NCI-H2029 (cell line): ENCODE results near the gene ISY1.
A peak's percentile ranks its signal among the peaks of the same experiment; 100 is the strongest.
"Not testable (repeated sequence)": the region's sequence is repeated elsewhere in the genome, so short reads cannot be mapped to it uniquely, and the experiment has no call there.

Experiments used
- DNase-seq: peaks from one replicate; lab custom pipeline; 2025; lab: John Stamatoyannopoulos, UW

The ISY1 gene

GRCh38 chr3:129166579-129167332 lies 5.9 kb upstream of the ISY1 start:
- DNase-seq = no peak

- DNase-seq = not testable (repeated sequence)
These were observed 4.7 kb upstream of the ISY1 start for GRCh38 chr3:129165594-129165993.

- DNase-seq = no peak
These were observed 3.6 kb upstream of the ISY1 start for GRCh38 chr3:129164500-129164899.

DNA sequence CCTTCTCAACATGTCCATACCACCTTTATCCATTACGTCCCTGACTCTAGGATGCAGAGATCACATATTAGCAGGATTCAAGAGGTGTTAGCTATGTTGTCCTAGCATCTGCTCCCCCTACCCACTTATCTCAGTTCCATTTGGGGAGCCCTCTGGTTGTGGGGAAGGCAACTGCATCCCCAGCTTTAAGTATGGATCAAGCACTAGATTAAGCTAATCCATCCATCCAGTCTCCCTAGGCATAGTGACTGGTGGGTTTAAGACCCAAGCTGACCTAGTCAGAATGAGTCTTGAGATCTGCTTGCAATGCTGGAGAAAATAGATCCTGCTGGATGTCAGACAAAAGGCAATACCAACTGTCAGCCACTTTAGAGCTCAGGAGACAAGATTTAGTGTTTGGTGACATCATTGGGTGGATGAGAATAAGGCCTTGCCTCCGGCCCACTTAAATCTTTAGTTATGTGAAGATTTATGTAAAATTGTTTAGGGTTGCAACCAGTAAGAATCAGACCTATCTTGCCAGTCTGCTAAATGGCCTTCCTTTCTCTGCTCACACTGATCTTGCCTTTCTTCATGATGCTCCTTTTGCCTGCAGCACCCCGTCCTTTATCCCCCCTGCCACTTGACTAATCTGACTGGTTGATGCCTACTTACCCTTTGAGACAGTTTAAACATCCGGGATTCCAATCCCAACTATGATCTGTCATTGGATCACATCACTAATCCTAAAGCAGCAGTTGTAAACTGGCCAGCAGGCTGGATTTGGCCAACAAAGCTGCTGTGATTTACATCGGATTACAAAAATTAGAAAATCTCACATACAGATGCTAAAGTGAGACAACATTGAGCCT lies 2.1 kb upstream of the ISY1 start:
- DNase-seq = no peak

GRCh38 chr3:129161860-129162271 lies 1.0 kb upstream of the ISY1 start:
- DNase-seq = no peak

DNA sequence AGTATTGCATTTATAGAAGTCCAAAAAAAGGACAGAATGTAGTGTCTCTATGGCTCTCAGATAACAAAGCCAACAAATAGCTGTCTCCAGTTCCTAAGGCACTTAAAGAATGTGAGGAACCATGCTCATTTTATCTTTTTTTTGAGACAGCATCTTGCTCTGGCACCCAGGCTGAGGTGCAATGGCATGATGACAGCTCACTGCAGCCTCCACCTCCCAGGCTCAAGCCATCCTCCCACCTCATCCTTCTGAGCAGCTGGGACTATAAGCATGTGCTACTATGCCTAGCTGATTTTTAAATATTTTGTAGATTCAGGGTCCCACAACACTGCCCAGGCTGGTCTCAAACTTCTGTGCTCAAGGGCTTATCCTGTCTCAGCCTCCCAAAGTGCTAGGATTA lies 16.1 kb downstream of the ISY1 start:
- DNase-seq = no peak

GRCh38 chr3:129141011-129141410 lies 19.9 kb downstream of the ISY1 start:
- not testable (repeated sequence) for DNase-seq

DNA sequence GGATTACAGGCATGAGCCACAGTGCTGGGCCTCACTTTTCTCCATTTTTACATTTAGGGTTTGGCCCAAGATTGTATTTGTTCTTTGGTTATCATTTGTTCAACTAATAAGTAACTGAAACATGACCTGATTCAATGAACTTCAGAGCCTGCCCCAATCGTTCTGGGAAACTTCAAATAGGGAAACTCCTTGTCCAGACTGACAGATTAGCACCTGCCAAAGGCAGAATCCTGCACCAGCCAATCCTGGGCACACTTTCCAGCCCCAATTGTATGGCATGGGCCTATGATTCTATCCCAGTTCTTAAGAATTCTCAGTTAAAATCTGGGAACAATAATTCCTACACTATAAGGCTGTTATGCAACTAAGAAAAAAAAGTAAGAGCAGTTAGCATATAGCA lies 21.0 kb downstream of the ISY1 start:
- no peak for DNase-seq

DNA sequence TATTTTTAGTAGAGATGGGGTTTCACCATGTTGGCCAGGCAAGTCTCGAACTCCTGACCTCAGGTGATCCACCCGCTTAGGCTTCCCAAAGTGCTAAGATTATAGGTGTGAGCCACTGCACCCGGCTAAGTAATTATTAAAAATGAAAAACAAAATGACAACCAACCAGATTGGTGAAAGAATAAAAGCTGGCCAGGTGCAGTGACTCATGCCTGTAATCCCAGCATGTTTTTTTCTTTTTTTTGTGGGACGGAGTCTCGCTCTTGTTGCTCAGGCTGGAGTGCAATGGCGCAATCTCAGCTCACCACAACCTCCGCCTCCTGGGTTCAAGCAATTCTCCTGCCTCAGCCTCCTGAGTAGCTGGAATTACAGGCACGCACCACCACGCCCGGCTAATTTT lies 24.6 kb downstream of the ISY1 start:
- not testable (repeated sequence) for DNase-seq

GRCh38 chr3:129132097-129132866 lies 28.6 kb downstream of the ISY1 start:
- no peak for DNase-seq

DNA sequence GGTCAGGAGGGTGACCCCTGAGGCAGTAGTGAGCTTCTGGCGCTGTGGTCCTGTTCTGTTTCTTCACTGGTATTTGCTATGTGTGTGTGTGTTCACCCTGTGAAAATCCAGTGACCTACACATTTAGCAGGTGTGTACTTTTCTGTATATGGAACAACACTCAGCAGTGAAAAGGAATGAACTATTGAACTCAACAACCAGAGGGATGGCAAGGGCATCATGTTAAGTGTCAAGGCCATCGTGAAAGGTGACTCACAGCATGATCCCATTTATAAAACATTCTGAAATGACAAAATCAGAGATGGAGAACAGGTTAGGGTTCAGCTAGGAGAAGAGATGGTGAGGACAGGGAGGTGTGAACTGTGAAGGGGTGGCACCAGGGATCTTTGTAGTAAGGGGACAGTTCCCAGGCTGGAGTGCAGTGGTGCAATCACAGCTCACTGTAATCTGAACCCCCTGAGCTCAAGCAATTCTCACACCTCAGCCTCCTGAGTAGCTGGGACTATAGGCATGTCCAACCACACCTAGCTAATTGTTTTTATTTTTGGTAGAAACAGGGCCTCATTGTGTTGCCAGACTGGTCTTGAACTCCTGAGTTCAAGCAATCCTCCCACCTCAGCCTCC lies 29.3 kb downstream of the ISY1 start:
- DNase-seq = no peak

- no peak for DNase-seq
These were observed 30.5 kb downstream of the ISY1 start for GRCh38 chr3:129130291-129130813.

- DNase-seq = no peak
These were observed 32.3 kb downstream of the ISY1 start for GRCh38 chr3:129128357-129129155.

GRCh38 chr3:129126726-129127280 lies 34.1 kb downstream of the ISY1 start:
- no peak for DNase-seq

GRCh38 chr3:129123314-129124060 lies 37.4 kb downstream of the ISY1 start:
- no peak for DNase-seq

DNA sequence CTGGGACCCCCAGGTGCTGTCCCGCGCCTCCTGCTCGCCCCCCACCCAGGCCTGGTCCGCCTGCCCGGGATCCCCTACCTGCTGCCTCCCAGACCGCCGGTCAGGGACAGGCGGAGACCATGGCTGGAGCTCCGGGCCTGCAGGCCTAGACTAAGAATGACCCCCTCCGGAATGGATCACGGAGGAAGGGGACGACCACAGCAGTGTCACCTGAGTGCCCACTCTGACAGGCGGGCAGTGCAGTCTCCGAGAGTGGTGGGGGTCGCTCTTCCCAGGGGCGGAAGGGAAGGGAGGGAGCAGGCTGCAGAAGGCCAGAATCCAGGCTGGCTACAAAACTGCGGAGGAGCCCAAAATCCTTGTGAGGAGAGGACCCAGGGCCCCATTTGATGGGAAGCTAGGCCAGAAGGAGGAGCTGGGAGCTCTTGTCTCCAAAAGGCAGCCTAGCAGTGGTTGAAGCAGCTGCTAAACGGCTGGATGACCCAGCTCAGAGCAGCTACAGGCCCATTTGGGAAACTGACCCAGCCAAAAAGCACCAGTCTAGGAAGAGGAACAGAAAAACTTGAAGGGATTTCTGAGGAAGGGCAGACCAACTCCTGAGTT lies 38.4 kb downstream of the ISY1 start:
- DNase-seq = no peak

DNA sequence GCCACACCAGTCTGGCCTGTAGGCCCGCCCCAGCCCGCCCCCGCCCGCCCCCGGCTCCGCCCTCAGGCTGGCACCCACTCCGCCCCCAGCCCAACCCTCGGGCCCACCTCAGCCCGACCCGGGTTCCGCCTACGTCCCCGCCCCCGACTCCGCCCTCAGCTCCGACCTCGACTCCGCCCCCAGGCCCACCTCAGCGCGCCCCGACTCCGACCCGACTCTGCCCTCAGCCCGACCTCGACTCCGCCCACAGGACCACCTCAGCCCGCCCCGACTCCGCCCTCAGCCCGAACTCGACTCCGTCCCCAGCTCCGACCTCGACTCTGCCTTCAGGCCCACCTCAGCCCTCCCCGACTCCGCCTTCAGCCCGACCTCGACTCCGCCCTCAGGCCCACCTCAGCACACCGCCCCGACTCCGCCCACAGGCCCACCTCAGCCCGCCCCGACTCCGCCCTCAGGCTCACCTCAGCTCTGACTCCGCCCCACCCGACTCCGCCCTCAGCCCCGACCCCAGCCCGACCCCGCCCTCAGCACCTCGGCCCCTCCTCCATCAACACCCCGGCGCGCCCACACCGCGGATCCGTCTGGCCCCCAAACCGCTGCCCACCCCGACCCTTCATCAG lies 39.0 kb downstream of the ISY1 start, which contains the start of gene RAB43:
RAB43 (minus strand) TSS at position 13 of the 620 bp plus-strand sequence. CDS start 315 bp downstream, outside the sequence.
- peak; percentile 71 for DNase-seq

DNA sequence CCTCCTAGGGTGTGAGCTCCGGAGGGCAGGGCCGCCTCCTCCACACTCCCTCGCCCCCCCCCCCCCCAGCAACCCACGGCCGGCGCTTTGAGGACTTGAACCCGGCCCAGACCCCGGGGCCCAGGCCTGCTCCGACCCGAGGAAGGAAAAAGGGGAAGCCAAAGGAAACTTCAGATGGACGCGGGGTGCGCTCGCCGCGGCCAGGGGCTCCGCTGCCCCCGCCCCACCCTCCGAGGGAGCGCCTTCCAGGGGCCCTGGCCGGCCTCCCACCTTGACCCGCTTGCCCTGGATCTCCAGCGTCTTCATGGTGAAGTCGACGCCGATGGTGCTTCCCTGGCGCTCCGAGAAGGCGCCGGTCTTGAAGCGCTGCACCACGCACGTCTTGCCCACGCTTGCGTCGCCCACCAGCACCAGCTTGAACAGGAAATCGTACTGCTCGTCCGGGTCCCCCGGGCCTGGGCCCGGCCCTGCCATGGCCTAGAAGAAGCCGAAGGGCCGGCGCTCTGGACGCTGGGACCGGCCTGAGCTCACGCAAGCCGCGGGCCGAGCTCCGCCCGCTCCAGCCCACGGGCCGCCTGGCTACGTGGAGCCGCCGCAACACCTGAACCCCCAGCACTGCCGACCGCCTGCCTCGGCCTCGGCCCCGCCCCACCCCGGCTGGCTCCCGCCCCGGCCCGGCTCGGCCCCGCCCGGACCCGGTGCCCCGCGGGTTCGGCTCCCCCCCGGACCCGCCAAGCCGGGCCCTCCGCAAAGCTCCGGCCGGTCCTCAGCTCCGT lies 39.7 kb downstream of the ISY1 start:
- DNase-seq = no peak
